HG03095 (cell line): ENCODE results near the gene TCF25.
"Not testable (repeated sequence)": the region's sequence is repeated elsewhere in the genome, so short reads cannot be mapped to it uniquely, and the experiment has no call there.

Source experiments
- ATAC-seq: cut with Tn5 transposase; IDR thresholded peaks from one replicate; pipeline ENCODE4 v1.9.1; 2021; ENCODE audit warnings: moderate library complexity; ENCODE audit not compliant: unreplicated experiment

The TCF25 gene, protein sequence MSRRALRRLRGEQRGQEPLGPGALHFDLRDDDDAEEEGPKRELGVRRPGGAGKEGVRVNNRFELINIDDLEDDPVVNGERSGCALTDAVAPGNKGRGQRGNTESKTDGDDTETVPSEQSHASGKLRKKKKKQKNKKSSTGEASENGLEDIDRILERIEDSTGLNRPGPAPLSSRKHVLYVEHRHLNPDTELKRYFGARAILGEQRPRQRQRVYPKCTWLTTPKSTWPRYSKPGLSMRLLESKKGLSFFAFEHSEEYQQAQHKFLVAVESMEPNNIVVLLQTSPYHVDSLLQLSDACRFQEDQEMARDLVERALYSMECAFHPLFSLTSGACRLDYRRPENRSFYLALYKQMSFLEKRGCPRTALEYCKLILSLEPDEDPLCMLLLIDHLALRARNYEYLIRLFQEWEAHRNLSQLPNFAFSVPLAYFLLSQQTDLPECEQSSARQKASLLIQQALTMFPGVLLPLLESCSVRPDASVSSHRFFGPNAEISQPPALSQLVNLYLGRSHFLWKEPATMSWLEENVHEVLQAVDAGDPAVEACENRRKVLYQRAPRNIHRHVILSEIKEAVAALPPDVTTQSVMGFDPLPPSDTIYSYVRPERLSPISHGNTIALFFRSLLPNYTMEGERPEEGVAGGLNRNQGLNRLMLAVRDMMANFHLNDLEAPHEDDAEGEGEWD

DNA sequence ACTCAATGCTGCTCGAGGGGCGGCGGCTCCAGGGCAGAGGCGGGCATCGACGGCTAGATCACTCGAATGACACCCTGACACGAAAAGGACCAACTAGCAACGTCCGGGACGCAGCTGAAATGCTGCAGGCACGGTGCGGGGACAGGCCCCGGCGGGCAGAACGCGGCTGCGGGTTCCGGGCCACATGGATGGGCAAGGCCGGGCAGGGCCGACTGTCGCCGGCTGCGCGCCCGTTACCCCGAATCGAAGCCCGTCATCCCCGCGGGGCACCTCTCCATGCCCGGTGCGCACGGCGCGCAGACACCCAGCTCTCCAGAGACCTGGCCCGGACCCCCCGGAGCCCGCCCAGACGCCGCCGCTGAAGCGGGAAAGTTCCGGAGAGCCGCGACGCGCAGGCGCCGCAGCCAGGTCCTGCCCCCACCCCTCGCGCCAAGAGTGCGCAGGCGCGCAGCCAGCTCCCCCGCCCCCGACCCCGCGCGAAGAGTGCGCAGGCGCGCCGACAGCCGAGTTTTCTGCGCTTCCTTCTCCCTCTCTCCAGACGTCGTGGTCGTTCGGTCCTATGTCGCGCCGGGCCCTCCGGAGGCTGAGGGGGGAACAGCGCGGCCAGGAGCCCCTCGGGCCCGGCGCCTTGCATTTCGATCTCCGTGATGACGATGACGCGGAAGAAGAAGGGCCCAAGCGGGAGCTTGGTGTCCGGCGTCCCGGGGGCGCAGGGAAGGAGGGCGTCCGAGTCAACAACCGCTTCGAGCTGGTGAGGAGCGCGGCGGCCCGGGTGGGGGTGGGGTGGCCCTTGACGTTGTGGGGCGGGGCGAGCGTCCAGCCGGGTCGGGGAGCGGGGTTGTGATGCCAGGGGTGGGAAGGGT lies at the start of gene TCF25:
TCF25 (plus strand) TSS at position 484 of the 863 bp plus-strand sequence; CDS start at position 560, 76 bp downstream.
- peak; percentile 25 for ATAC-seq

DNA sequence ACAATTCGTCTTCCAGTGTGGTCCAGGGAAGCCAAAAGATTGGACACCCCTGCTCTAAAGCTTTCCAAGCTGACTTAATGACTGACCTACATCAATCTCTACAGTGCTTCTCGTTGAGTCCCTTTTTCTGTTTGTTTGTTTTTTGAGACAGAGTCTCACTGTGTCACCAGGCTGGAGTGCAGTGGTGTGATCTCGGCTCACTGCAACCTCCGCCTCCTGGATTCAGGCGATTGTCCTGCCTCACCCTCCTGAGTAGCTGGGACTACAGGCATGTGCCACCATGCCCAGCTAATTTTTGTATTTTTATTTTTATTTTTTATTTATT lies 49.6 kb upstream of the TCF25 start:
- not testable (repeated sequence) for ATAC-seq

DNA sequence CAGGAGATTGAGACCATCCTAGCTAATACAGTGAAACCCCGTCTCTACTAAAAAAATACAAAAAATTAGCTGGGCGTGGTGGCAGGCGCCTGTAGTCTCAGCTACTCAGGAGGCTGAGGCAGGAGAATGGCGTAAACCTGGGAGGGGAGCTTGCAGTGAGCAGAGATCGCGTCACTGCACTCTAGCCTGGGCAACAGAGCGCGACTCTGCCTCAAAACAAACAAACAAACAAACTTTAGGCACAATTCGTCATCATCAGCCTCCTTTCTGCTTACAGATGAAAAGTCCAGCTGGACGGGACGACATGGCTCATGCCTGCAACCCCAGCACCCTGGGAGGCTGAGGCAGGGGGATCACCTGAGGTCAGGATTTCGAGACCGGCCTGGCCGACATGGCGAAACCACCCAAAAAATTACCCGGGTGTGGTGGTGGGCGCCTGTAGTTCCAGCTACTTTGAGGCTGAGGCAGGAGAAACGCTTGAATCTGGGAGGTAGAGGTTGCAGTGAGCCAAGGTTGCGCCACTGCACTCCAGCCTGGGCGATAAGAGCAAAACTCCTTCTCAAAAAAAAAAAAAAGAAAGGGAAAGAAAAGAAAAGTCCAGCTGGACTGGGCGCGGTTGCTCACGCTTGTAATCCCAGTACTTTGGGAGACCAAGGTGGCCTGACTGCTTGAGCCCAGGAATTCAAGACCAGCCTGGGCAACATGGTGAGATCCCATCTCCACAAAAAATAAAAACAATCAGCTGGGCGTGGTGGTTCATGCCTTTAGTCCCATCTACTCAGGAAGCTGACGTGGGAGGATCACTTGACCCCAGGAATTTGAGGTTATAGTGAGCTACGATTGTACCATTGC lies 46.6 kb upstream of the TCF25 start:
- ATAC-seq, result no peak

DNA sequence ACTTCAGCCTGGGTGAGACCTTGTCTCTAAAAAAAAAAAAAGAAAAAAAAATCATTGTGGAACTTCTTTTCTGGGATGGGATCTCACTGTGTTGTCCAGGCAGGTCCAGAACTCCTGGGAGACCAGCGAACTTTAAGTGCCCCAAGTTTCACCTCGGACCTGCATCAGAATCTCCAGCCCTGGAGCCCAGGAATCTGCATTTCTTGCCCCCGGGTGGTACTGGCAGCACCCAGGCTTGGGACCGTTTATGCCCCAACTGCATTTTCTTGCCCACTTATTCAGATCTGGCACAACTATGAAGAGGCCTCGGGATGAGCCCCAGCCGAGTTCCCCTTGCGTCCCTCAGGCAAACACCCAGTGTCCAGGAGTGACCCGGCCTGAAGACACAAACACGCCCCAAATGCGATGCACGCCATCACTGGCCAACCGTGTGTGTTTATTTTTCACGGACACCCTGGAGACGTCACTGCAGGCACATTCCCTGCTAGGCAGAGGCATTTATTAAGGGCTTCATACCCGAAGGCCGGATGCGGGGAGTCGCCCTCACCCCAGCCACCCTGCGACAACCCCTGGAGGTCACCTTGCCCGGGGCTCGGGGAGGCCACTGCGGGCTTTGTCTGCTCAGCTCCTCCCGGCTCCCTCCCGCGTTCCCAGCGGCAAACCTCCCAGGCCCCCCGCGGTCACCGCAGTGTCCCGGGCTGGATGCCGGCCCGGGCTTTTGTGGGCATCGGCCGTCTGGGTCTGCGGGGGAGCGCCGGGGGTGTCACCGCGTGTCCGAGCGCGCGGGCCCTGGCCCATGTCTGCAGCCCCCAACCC lies 45.8 kb upstream of the TCF25 start:
- ATAC-seq, result no peak

DNA sequence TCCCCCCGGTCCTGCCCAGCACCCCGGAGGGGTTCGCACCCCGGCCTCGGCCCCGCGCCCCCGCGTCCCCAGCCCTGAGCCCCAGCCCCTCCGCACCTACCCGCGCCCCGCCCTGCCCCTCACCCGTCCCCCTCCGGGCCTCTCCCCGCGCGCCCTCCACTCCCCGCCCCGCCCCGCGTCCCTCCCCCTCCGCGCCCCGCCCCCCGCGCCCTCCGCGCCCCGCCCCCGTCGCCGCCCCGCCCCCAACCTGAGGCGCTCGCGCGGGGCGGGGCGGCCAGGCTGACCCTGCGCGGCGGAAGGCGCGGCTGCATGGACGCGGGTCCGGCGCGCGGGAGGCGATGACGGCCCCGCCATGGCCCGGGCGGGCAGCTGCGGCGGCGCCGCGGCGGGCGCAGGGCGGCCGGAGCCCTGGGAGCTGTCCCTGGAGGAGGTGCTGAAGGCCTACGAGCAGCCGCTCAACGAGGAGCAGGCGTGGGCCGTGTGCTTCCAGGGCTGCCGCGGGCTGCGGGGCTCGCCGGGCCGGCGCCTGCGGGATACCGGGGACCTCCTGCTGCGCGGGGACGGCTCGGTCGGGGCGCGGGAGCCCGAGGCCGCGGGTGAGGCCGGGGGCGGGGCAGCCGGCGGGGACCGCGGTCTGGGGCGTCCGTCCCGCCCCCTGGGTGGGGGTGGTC lies 45.1 kb upstream of the TCF25 start, which contains the start of gene SPIRE2:
SPIRE2 (plus strand) TSS at position 277 of the 671 bp plus-strand sequence; CDS start at position 353, 76 bp downstream.
- no peak for ATAC-seq

DNA sequence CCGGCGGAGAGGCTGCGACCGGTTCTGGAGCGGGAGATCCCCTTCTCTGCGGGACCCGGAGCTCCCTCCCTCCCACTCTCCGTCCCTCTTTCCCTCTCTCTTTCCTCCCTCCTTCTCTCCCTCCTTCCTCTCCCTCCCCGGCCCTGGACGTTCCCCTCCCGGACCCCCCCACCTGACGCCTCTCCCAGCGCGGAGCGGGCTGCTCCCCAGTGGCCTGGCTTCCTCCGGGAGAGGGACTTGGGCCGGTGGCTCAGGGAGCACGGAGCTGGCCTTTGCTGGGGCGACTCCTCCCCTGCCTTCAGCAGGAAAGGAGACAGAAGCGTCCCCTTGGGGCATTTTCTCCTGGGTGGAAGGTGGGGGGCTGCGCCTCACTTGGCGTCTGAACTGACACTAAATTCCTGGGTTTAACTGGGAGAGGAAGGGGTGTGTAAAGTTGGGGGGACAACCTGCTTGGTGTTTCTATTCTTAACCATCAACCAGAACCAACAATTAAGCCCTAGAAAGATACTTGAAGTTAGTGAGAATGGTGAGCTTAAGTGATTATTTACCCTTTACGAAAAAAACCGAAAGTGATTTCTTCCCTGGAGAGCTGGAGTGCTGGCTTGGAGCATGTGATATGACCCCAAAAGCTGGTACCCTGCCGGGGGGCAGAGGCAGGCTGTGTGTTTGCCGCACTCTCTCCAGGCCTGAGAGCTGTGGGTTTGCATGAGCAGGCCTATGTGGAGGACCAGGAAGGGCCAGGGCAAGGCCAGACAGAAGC lies 44.3 kb upstream of the TCF25 start:
- no peak for ATAC-seq

DNA sequence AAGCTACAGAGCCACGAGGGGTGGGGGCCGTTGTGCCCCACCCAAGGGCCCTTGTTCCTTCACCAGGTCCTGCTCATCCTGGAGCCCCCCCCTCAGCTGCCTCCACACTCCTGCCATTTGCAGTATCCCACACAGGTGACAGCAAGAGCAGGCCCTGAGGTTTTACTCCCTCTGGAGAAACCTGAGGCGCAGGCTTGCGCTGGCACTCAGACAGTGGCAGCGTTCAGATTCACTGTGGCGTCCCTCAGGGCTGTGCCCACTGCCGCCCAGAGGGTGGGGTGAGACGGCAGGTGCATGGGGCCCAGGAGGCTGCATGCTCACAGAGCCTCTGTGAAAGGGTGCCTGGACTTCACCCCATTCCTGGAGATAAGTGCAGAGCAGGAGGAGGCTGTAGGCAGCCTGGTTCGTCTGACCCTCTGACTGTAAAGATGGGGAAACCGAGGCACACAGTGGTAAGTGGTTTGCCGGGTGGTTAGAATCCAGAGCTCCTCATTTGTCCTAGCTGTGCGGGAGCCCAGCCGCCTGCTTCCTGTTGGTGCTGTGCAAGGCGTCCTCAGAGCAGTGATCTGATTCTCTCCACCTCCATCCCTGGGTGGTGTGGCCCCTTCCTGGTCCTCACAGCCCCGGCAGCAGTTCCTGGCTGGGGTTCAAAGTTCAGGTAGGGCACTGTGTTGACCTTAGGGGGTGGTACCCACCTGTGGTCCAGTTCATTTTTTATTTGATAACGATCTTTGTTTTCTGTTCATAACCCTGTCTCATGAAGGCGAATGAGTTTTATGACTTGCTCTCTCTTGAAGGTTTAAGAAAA lies 43.6 kb upstream of the TCF25 start:
- no peak for ATAC-seq

DNA sequence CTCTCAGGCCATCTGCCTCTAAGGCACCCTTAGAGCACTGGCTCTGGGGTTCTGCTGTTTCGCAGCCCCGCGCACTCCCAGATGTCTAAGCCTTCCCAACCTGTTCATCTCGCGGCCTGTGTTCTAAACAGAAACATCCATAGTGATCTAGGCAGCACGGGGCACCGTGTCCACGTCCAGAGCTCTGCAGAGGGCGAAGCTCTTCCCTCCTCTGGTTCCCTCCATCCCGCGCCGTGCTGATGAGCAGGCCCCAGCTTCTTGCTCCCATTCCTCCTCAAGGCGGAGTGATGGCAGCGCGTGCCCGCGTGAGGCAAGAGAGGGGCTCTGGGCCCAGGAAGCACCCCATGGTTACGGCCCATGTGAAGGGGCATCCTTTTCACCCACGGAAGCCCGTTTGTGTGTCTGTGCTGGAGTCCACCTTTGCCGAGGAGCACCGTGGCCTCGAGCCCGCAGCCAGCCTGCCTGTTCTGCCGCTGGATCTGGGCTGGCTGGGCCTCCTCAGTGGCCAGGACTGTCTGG lies 41.5 kb upstream of the TCF25 start:
- no peak for ATAC-seq

DNA sequence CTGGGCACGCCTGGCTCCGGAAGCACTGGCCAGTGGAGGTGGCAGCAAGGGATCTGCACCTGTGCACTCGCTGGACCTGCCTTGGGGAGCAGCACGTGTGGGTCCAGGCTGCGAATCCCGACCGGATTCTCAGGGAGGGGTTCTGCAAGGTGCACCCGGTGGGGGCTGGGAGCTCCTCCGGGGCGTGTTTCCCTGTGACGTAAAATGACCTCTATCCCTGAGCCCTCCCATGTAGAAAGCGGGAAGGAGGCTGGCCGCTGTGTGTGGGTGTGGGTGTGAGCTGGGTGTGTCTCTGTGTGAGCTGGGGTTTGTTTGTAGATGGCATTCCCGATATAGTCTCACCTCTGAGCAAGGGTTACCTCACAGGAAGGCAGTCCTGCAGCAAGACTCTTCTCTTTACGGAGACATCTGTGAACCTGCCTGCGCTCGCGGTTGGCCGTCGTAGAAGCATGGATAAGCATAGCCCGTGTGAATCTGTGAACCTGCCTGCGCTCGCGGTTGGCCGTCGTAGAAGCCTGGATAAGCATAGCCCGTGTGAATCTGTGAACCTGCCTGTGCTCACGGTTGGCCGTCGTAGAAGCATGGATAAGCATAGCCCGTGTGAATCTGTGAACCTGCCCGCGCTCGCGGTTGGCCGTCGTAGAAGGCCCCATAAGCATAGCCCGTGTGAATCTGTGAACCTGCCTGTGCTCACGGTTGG lies 39.6 kb upstream of the TCF25 start:
- ATAC-seq, result not testable (repeated sequence)

DNA sequence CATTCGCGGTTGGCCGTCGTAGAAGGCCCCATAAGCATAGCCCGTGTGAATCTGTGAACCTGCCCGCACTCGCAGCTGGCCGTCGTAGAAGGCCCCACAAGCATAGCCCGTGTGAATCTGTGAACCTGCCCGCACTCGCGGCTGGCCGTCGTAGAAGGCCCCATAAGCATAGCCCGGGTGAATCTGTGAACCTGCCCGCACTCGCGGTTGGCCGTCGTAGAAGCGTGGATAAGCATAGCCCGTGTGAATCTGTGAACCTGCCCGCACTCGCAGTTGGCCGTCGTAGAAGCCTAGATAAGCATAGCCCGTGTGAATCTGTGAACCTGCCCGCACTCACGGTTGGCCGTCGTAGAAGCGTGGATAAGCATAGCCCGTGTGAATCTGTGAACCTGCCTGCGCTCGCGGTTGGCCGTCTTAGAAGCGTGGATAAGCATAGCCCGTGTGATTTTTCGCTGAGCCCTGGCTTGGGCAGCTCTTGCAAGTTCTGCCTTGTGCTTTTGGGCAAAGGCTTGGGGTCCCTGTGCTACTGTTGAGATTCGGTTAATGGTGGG lies 38.5 kb upstream of the TCF25 start:
- not testable (repeated sequence) for ATAC-seq

DNA sequence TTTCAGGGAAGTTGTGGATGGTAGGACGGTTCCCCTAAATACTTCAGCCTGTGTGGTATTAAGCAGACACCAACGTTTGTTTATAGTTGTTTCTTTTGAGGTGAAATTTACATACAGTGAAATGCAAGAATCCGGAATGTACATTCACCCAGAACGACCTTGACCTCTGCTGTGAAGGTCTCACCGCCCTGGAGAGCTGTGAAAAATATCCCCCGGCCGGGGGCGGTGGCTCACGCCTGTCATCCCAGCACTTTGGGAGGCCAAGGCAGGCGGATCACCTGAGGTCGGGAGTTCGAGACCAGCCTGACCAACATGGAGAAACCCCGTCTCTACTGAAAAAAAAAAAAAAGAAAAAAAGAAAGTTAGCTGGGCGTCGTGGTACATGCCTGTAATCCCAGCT lies 36.9 kb upstream of the TCF25 start:
- not testable (repeated sequence) for ATAC-seq

DNA sequence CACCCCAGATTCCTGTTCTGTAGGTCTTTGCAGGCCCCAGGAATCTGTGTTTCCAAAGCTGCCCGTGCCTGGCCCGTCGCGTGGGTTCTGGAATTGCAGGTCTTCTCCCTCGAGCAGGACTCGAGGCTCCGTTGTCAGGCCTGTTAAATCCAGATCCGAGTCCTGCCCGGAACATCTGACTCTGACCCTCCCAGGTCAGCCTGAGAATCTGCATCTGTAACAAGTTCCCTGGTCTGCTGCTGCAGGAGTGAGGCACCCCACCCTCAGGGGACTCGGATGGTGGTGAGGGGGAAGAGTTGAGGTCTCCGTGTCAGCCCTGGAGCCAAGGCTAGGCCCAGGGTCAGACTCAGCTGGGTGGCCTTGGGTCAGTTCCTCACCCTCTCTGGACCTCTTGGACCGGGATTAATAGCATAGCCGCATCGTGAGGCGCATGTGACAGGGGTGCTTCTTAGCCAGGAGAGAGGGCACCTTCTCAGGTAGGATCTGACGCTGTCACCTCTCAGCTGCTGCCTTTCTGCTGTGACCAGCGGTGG lies 36.3 kb upstream of the TCF25 start:
- ATAC-seq, result no peak

DNA sequence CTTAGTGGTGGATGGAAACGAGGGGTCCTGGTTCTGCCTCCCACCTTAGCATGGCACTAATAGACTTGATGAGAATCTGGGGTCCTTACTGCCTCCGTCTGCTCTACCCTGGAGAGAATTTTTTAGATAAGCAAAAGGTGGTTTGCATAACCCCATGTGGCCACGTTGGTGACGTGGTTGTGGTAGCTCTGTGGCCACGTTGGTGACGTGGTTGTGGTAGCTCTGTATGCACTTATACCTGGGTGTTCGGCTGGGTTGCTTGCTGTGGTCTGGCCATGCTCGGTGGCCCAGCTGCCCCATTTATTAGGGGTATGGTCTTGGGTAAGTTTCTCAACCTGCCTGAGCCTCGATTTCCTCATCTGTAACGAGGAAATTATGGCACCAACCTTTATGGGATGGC lies 32.1 kb upstream of the TCF25 start:
- no peak for ATAC-seq

DNA sequence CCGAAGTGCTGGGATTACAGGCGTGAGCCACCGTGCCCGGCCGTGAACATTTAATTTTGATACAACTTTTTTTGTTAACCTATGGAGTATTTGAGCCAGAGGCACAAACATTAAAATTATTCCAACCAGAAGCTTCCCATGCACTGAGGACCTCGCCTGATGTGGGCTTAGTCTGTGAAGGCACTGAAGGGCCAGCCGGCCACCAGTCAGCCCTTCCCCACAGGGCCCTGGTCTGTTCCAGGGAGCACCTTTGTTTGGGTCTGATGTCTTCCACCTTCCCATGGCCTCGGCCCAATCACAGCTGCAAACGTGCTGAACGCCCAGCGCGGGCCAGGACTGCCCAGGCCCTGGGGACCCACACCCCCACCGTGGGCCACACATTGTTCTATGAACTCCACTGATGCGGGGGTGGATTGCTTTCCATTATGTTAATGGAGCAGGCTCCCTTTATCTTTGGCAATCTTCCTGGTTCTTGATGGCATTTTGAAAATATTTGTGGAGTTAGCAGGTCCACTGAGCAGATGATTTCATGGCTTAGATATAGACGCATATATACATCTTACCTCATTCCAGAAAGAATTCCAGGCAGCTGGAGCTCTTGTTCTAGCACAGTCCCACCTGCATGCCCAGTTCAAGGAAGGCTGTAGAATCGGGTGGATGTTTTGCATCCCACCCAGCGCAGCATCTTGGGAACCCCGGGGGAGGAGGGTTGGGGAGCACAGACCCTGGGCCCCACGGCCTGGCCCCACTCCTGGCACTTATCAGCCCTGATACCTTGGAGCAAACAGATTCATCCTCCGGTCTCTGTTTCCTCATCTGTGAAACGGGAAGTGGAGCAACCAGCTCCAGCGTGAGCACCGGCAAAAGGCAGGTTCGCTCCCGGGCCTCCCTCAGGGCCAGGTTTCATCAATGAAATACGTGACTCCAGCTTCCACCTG lies 30.7 kb upstream of the TCF25 start:
- no peak for ATAC-seq
